GM23248 (cell line): ENCODE measurements around the gene MTHFD1L. TPM values are rescaled to one million over a fixed set of nuclear protein-coding genes. Genes with fewer than 3 reads are reported as not detected.
"Not testable (repeated sequence)": the region's sequence is repeated elsewhere in the genome, so short reads cannot be mapped to it uniquely, and the experiment has no call there.

Experiments used
- DNase-seq: peaks from one replicate; pipeline ENCODE4 v3.0.0-alpha.2; 2015
- H2AFZ ChIP-seq: fragments of 200-600 bp; sonication (generic); 2 replicates; pipeline ENCODE4 v1.6.1; 2016; ENCODE audit warnings: antibody characterized with exemption
- H3F3A ChIP-seq: fragments of 200-600 bp; sonication (generic); 2 replicates; pipeline ENCODE4 v1.6.1; 2016; ENCODE audit warnings: mild to moderate bottlenecking, antibody characterized with exemption, mixed run types; ENCODE audit not compliant: insufficient read depth
- H3K27ac ChIP-seq: fragments of 200-600 bp; sonication (generic); 2 replicates; pipeline ENCODE4 v1.5.1; 2016; ENCODE audit warnings: mild to moderate bottlenecking
- H3K27me3 ChIP-seq: fragments of 200-600 bp; sonication (generic); replicated peaks from 2 replicates; pipeline ENCODE4 v1.6.1; 2016; ENCODE audit warnings: mild to moderate bottlenecking; ENCODE audit not compliant: insufficient read depth
- H3K36me3 ChIP-seq: fragments of 200-600 bp; sonication (generic); 2 replicates; pipeline ENCODE4 v1.6.1; 2016; ENCODE audit warnings: low read depth, mild to moderate bottlenecking
- H3K4me1 ChIP-seq: fragments of 200-600 bp; sonication (generic); 2 replicates; pipeline ENCODE4 v1.6.1; 2016; ENCODE audit warnings: mild to moderate bottlenecking; ENCODE audit not compliant: insufficient read depth
- H3K4me2 ChIP-seq: fragments of 200-600 bp; sonication (generic); one replicate; pipeline ENCODE4 v1.6.1; 2016; ENCODE audit warnings: mild to moderate bottlenecking; ENCODE audit not compliant: unreplicated experiment
- H3K4me3 ChIP-seq: fragments of 200-600 bp; sonication (generic); 2 replicates; pipeline ENCODE4 v1.5.1; 2016; ENCODE audit warnings: mild to moderate bottlenecking
- H3K79me2 ChIP-seq: fragments of 200-600 bp; sonication (generic); 2 replicates; pipeline ENCODE4 v1.6.1; 2016; ENCODE audit warnings: mild to moderate bottlenecking; ENCODE audit not compliant: insufficient read depth
- H3K9ac ChIP-seq: fragments of 200-600 bp; sonication (generic); 2 replicates; pipeline ENCODE4 v1.6.1; 2016; ENCODE audit warnings: mild to moderate bottlenecking
- H3K9me2 ChIP-seq: fragments of 200-600 bp; sonication (generic); 2 replicates; pipeline ENCODE4 v1.6.1; 2016; ENCODE audit warnings: mixed run types, mild to moderate bottlenecking, moderate library complexity; ENCODE audit not compliant: insufficient read depth
- H3K9me3 ChIP-seq: fragments of 200-600 bp; sonication (generic); one replicate; pipeline ENCODE4 v1.6.1; 2017; ENCODE audit warnings: low read depth
- H4K20me1 ChIP-seq: fragments of 200-600 bp; sonication (generic); 2 replicates; pipeline ENCODE4 v1.6.0; 2016; ENCODE audit not compliant: insufficient read depth
- EZH2 ChIP-seq: fragments of 200-600 bp; sonication (generic); IDR thresholded peaks from 2 replicates; pipeline ENCODE4 v1.6.1; 2018; ENCODE audit warnings: antibody characterized with exemption, mild to moderate bottlenecking; ENCODE audit not compliant: insufficient read depth, poor library complexity, severe bottlenecking
- EZH2phosphoT487 ChIP-seq: fragments of 200-600 bp; sonication (generic); IDR thresholded peaks from 2 replicates; pipeline ENCODE4 v1.6.1; 2018; ENCODE audit warnings: antibody characterized with exemption, moderate library complexity, mild to moderate bottlenecking, low read depth; ENCODE audit not compliant: insufficient read depth
- WGBS, 2 experiments: methylation state at CpG; one replicate each; pipeline ENCODE4 v1.1.6; 2015 to 2017; ENCODE audit warnings: low lambda C conversion rate in 2 of 2, low coverage in 1 of 2; ENCODE audit errors: missing lambda C conversion rate in 2 of 2; 5-methylcytosine and 5-hydroxymethylcytosine counted together
- in situ Hi-C: fragments of 300-500 bp; cut with MboI; formaldehyde crosslinking; loops from 2 replicates; pipeline ENCODE4 v1.15.0; 2020
- polyA plus RNA-seq: library from polyadenylated mRNA; unstranded; fragments of >200 nt; fragmentation: Nextera tagmentation; extraction: Ambion mirVana; gene quantifications from 2 replicates; pipeline ENCODE4 v1.2.1, GENCODE V29; 2016
- total RNA-seq: library from RNA; depleted of rRNA; stranded (reverse); fragments of >200 nt; shearing (Covaris generic); gene quantifications from 2 replicates; pipeline ENCODE4 v1.2.3, GENCODE V29; 2014

The MTHFD1L gene
- total and polyA plus RNA-seq, 2 experiments from 2014 or later: 57.6 to 99.6 TPM

- WGBS, 2 experiments: 98 to 99% methylated on average over 5 of the region's 5 CpGs
Measured at GRCh38 chr6:151041686-151042085, 176.2 kb downstream of the MTHFD1L start.

GRCh38 chr6:151042911-151043330 is 177.4 kb downstream of the MTHFD1L start:
- H3K27ac ChIP-seq: peak overlapping the region; percentile 85
- H4K20me1 ChIP-seq, H3K27me3 ChIP-seq, H3K4me2 ChIP-seq, H3K9ac ChIP-seq, H3K9me2 ChIP-seq, H3K9me3 ChIP-seq, H2AFZ ChIP-seq, in situ Hi-C loops, H3K4me3 ChIP-seq: not testable (repeated sequence)
- peak; percentile 46 for DNase-seq
- peaks cover 13% of the 10 kb centered on the region for H3K79me2 ChIP-seq
- peaks cover 45% of the 10 kb centered on the region for H3F3A ChIP-seq
- peaks cover 34% of the 10 kb centered on the region for H3K4me1 ChIP-seq
- WGBS, 2 experiments: 81 to 84% methylated on average over 5 to 6 of the region's 6 CpGs
- H3K36me3 ChIP-seq: peaks cover 23% of the 10 kb centered on the region

More at GRCh38 chr6:151041686-151042085, 176.2 kb downstream of the MTHFD1L start:
- H3K36me3 ChIP-seq: peaks cover 28% of the 10 kb centered on the region
- H3K4me1 ChIP-seq: peaks cover 46% of the 10 kb centered on the region
- no peak for DNase-seq
- H3K9ac ChIP-seq: no peak overlapping the region; the same call in 1 of the 2 replicates
- H4K20me1 ChIP-seq: no peaks in the 10 kb centered on the region
- no peak overlapping the region for H3K4me3 ChIP-seq
- H2AFZ ChIP-seq: no peak overlapping the region
- peaks cover 13% of the 10 kb centered on the region for H3K79me2 ChIP-seq
- peaks cover 51% of the 10 kb centered on the region for H3F3A ChIP-seq
- H3K27me3 ChIP-seq: no peaks in the 10 kb centered on the region
- in situ Hi-C loops: no loop called here
- no peak for TF ChIP-seq EZH2phosphoT487
- TF ChIP-seq EZH2: no peak
- H3K27ac ChIP-seq: peak overlapping the region; percentile 85
- no peaks in the 10 kb centered on the region for H3K9me3 ChIP-seq
- no peak overlapping the region for H3K4me2 ChIP-seq
- no peaks in the 10 kb centered on the region for H3K9me2 ChIP-seq

GRCh38 chr6:151043944-151044343 is 178.4 kb downstream of the MTHFD1L start:
- Histone ChIP-seq H3K79me2 (peaks cover 7% of the 10 kb centered on the region; the same call in 1 of the 2 replicates), H3K27me3 (no peaks in the 10 kb centered on the region), H3F3A (peaks cover 43% of the 10 kb centered on the region), H2AFZ (no peak overlapping the region), H3K4me3 (no peak overlapping the region), H3K4me2 (no peak overlapping the region), H4K20me1 (no peaks in the 10 kb centered on the region; the same call in 1 of the 2 replicates), H3K9me3 (no peaks in the 10 kb centered on the region), H3K27ac (no peak overlapping the region), H3K9ac (no peak overlapping the region), H3K9me2 (no peaks in the 10 kb centered on the region), H3K4me1 (peaks cover 34% of the 10 kb centered on the region), H3K36me3 (peaks cover 25% of the 10 kb centered on the region)
- DNase-seq: no peak
- 92 to 100% methylated on average over 4 of the region's 4 CpGs for WGBS, 2 experiments
- no peak for TF ChIP-seq EZH2
- no peak for TF ChIP-seq EZH2phosphoT487
- in situ Hi-C loops: no loop called here

- Histone ChIP-seq H3K79me2 (peaks cover 7% of the 10 kb centered on the region; the same call in 1 of the 2 replicates), H3K9me3 (no peaks in the 10 kb centered on the region), H4K20me1 (no peaks in the 10 kb centered on the region; the same call in 1 of the 2 replicates), H3K9ac (peak overlapping the region; percentile 5; the same call in 1 of the 2 replicates), H3K27me3 (no peaks in the 10 kb centered on the region), H3K27ac (peak overlapping the region; percentile 53), H3K9me2 (no peaks in the 10 kb centered on the region), H3K4me1 (peaks cover 34% of the 10 kb centered on the region), H3K36me3 (peaks cover 24% of the 10 kb centered on the region), H3K4me3 (no peak overlapping the region), H2AFZ (no peak overlapping the region), H3K4me2 (no peak overlapping the region), H3F3A (peaks cover 42% of the 10 kb centered on the region)
- in situ Hi-C loops: no loop called here
- WGBS, 2 experiments: 88 to 92% methylated on average over 26 of the region's 26 CpGs
- TF ChIP-seq EZH2: no peak
- TF ChIP-seq EZH2phosphoT487: no peak
- no peak for DNase-seq
Measured at GRCh38 chr6:151044465-151045441, 179.3 kb downstream of the MTHFD1L start.

- H3F3A ChIP-seq: peaks cover 33% of the 10 kb centered on the region
- H3K9me3 ChIP-seq, H3K27me3 ChIP-seq, H3K4me2 ChIP-seq, H3K4me3 ChIP-seq, H3K9me2 ChIP-seq, in situ Hi-C loops, H3K79me2 ChIP-seq, H2AFZ ChIP-seq, H4K20me1 ChIP-seq: not testable (repeated sequence)
- peaks cover 29% of the 10 kb centered on the region for H3K4me1 ChIP-seq
- peak; percentile 53 for DNase-seq
- H3K9ac ChIP-seq: peak overlapping the region; percentile 5; the same call in 1 of the 2 replicates
- H3K36me3 ChIP-seq: peaks cover 24% of the 10 kb centered on the region
- 38 to 41% methylated on average over 7 of the region's 7 CpGs for WGBS, 2 experiments
- peak overlapping the region; percentile 53 for H3K27ac ChIP-seq
Measured at GRCh38 chr6:151045511-151046222, 180.2 kb downstream of the MTHFD1L start.
